ENCODE data around the gene KSR1.

DNA sequence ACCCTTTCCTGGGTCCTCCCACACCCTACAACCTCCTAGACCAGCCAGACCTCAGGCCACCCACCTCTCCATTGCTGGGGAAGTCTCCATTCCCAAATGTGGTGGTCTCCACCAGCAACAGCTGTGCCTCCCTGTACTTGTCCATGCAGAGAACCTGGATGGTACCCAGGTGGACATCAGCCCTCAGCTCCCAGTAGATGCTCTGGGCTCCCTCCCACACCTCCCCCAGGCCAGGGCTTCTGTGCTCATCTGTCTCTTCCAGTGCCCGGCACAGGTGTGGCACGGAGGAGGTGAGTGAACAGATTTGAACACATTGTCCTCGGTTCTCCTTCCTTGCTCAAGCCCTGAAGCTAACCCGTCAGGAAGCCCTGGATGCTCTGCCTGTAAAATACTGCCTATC, 209.3 kb downstream of the KSR1 start:
- TF ChIP-seq CREB1 (IDR thresholded peaks at IDR 0.05) = no peak
- no peak for TF ChIP-seq SIN3A (conservative IDR thresholded peaks at IDR 0.05 in 1 of 2, IDR thresholded peaks at IDR 0.05 in 1 of 2; ENCODE audit: low read depth in 1 of 2, low read length in 2 of 2)
- TF ChIP-seq, protein P1, sequence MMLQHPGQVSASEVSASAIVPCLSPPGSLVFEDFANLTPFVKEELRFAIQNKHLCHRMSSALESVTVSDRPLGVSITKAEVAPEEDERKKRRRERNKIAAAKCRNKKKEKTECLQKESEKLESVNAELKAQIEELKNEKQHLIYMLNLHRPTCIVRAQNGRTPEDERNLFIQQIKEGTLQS (IDR thresholded peaks at IDR 0.05; ENCODE audit: insufficient read depth, low read depth, low read length) = no peak
- TF ChIP-seq, protein P2, sequence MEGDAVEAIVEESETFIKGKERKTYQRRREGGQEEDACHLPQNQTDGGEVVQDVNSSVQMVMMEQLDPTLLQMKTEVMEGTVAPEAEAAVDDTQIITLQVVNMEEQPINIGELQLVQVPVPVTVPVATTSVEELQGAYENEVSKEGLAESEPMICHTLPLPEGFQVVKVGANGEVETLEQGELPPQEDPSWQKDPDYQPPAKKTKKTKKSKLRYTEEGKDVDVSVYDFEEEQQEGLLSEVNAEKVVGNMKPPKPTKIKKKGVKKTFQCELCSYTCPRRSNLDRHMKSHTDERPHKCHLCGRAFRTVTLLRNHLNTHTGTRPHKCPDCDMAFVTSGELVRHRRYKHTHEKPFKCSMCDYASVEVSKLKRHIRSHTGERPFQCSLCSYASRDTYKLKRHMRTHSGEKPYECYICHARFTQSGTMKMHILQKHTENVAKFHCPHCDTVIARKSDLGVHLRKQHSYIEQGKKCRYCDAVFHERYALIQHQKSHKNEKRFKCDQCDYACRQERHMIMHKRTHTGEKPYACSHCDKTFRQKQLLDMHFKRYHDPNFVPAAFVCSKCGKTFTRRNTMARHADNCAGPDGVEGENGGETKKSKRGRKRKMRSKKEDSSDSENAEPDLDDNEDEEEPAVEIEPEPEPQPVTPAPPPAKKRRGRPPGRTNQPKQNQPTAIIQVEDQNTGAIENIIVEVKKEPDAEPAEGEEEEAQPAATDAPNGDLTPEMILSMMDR (IDR thresholded peaks at IDR 0.05; ENCODE audit: control extremely low read depth in 1 of 3, insufficient read depth in 1 of 3, low read depth in 1 of 3, low read length in 3 of 3) = no peak
- no peak for TF ChIP-seq POLR2AphosphoS5 (IDR thresholded peaks at IDR 0.05; ENCODE audit: low read depth, low read length)
- TF ChIP-seq SP2 (IDR thresholded peaks at IDR 0.05; ENCODE audit: low read length) = no peak
- TF ChIP-seq YY1 (IDR thresholded peaks at IDR 0.05; ENCODE audit: low read depth, low read length) = no peak
- no peak for TF ChIP-seq SP1 (IDR thresholded peaks at IDR 0.05; ENCODE audit: low read depth, low read length)
- TF ChIP-seq ZNF274 (IDR thresholded peaks at IDR 0.05; ENCODE audit: borderline replicate concordance, extremely low read depth, low read length) = no peak
- no peak for TF ChIP-seq MAFK (IDR thresholded peaks at IDR 0.05; ENCODE audit: low read depth, low read length)
- no peak for TF ChIP-seq EZH2 (IDR thresholded peaks at IDR 0.05; ENCODE audit: low read depth, low read length, severe bottlenecking)
- no peak for TF ChIP-seq RAD21 (IDR thresholded peaks at IDR 0.05 in 1 of 2, conservative IDR thresholded peaks at IDR 0.05 in 1 of 2; ENCODE audit: low read depth in 2 of 2, low read length in 2 of 2)

Data from H1 (cell line).